Progenitor cell of endocrine pancreas (in vitro differentiated cells): Measurements from ENCODE around the gene NAT8L. TPM values are rescaled to one million over a fixed set of nuclear protein-coding genes. Genes with fewer than 3 reads are reported as not detected.

Experiments used
- DNase-seq: peaks from one replicate; pipeline ENCODE4 v3.0.0; 2021; ENCODE audit warnings: low spot score; ENCODE audit not compliant: unreplicated experiment
- H3K27ac Mint-ChIP-seq: 2 replicates; pipeline ENCODE4 v1.8.0; 2021; ENCODE audit warnings: mild to moderate bottlenecking, moderate library complexity, mixed read lengths
- H3K27me3 Mint-ChIP-seq: 2 replicates; pipeline ENCODE4 v1.8.0; 2021; ENCODE audit warnings: mixed read lengths
- H3K36me3 Mint-ChIP-seq: 2 replicates; pipeline ENCODE4 v1.8.0; 2022; ENCODE audit warnings: mixed read lengths; ENCODE audit not compliant: insufficient read depth
- H3K4me1 Mint-ChIP-seq: 2 replicates; pipeline ENCODE4 v1.8.0; 2021; ENCODE audit warnings: low read depth, mixed read lengths
- H3K4me3 Mint-ChIP-seq: 2 replicates; pipeline ENCODE4 v1.8.0; 2021; ENCODE audit warnings: low read depth, mild to moderate bottlenecking, moderate library complexity, mixed read lengths
- H3K9me3 Mint-ChIP-seq: 2 replicates; pipeline ENCODE4 v1.8.0; 2021; ENCODE audit warnings: low read depth, mixed read lengths
- CTCF ChIP-seq: fragments of 200-600 bp; sonication (generic); IDR thresholded peaks from one replicate; pipeline ENCODE4 v1.5.0; 2021; ENCODE audit warnings: antibody characterized with exemption, mild to moderate bottlenecking; ENCODE audit not compliant: unreplicated experiment
- total RNA-seq: library from RNA; stranded (reverse); gene quantifications from 2 replicates; pipeline ENCODE4 v1.2.1, GENCODE V29; 2021

NAT8L gene
- total RNA-seq, 1 donor from 2014 or later = 20.7 TPM

- no peak for TF ChIP-seq CTCF
- Mint-ChIP-seq H3K27ac (no peak overlapping the region), H3K4me3 (no peak overlapping the region), H3K9me3 (no peaks in the 10 kb centered on the region), H3K27me3 (peaks cover 5% of the 10 kb centered on the region), H3K4me1 (no peaks in the 10 kb centered on the region), H3K36me3 (peaks cover 5% of the 10 kb centered on the region)
- no peak for DNase-seq
Observed at GRCh38 chr4:2046031-2046961, 12.8 kb upstream of the NAT8L start.

- Mint-ChIP-seq H3K27me3 (peaks cover 9% of the 10 kb centered on the region), H3K36me3 (peaks cover 5% of the 10 kb centered on the region), H3K4me3 (no peak overlapping the region), H3K4me1 (no peaks in the 10 kb centered on the region), H3K9me3 (no peaks in the 10 kb centered on the region), H3K27ac (no peak overlapping the region)
- no peak for DNase-seq
- TF ChIP-seq CTCF = no peak
Observed at GRCh38 chr4:2047031-2047660, 12.0 kb upstream of the NAT8L start.

GRCh38 chr4:2047781-2048581 lies 11.1 kb upstream of the NAT8L start:
- Mint-ChIP-seq H3K27ac (no peak overlapping the region), H3K9me3 (no peaks in the 10 kb centered on the region), H3K4me1 (no peaks in the 10 kb centered on the region), H3K27me3 (peaks cover 9% of the 10 kb centered on the region), H3K4me3 (no peak overlapping the region), H3K36me3 (peaks cover 5% of the 10 kb centered on the region)
- no peak for TF ChIP-seq CTCF
- DNase-seq = no peak

- H3K27me3 Mint-ChIP-seq = peaks cover 9% of the 10 kb centered on the region
- no peak for TF ChIP-seq CTCF
- no peak for DNase-seq
- H3K27ac Mint-ChIP-seq = no peak overlapping the region
- no peak overlapping the region for H3K4me3 Mint-ChIP-seq
- no peaks in the 10 kb centered on the region for H3K4me1 Mint-ChIP-seq
- H3K9me3 Mint-ChIP-seq = no peaks in the 10 kb centered on the region
- peaks cover 5% of the 10 kb centered on the region for H3K36me3 Mint-ChIP-seq
Observed at GRCh38 chr4:2048831-2049230, 10.3 kb upstream of the NAT8L start.

GRCh38 chr4:2049381-2049780 lies 9.7 kb upstream of the NAT8L start:
- no peak overlapping the region for H3K27ac Mint-ChIP-seq
- H3K4me1 Mint-ChIP-seq = no peaks in the 10 kb centered on the region
- TF ChIP-seq CTCF = no peak
- DNase-seq = no peak
- no peaks in the 10 kb centered on the region for H3K9me3 Mint-ChIP-seq
- H3K36me3 Mint-ChIP-seq = peaks cover 7% of the 10 kb centered on the region
- H3K27me3 Mint-ChIP-seq = peaks cover 12% of the 10 kb centered on the region
- H3K4me3 Mint-ChIP-seq = no peak overlapping the region
